ENCODE data around the gene SPEN. TPM values are rescaled to one million over a fixed set of nuclear protein-coding genes. Genes with fewer than 3 reads are reported as not detected.
A peak's percentile ranks its signal among the peaks of the same experiment; 100 is the strongest.

Gene SPEN
- total and polyA plus RNA-seq, 9 of the 15 experiments (the other 6 are each of a cell fraction or from before 2014, with no cell fraction given), result 5.7 to 87.5 (median 27.2) TPM

- TF ChIP-seq, protein P1, sequence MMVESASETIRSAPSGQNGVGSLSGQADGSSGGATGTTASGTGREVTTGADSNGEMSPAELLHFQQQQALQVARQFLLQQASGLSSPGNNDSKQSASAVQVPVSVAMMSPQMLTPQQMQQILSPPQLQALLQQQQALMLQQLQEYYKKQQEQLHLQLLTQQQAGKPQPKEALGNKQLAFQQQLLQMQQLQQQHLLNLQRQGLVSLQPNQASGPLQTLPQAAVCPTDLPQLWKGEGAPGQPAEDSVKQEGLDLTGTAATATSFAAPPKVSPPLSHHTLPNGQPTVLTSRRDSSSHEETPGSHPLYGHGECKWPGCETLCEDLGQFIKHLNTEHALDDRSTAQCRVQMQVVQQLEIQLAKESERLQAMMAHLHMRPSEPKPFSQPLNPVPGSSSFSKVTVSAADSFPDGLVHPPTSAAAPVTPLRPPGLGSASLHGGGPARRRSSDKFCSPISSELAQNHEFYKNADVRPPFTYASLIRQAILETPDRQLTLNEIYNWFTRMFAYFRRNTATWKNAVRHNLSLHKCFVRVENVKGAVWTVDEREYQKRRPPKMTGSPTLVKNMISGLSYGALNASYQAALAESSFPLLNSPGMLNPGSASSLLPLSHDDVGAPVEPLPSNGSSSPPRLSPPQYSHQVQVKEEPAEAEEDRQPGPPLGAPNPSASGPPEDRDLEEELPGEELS (CRISPR knock-in tag; IDR thresholded peaks at IDR 0.05; ENCODE audit: borderline replicate concordance), result no peak
- peak; percentile 35; the same call in 1 of the 2 replicates for TF ChIP-seq MBD2 (IDR thresholded peaks at IDR 0.05; ENCODE audit: borderline replicate concordance, low read depth)
- TF ChIP-seq BRD4 (IDR thresholded peaks at IDR 0.05), result no peak
- TF ChIP-seq HSF4 (CRISPR knock-in tag; IDR thresholded peaks at IDR 0.05; ENCODE audit: borderline replicate concordance), result no peak
- peak; percentile 51 for TF ChIP-seq POLR2B (IDR thresholded peaks at IDR 0.05; ENCODE audit: low read depth, partially characterized antibody)
- TF ChIP-seq ETS2 (tag; IDR thresholded peaks at IDR 0.05; ENCODE audit: borderline replicate concordance, poor library complexity, severe bottlenecking), result no peak
- no peak for TF ChIP-seq ZBTB9 (CRISPR knock-in tag; IDR thresholded peaks at IDR 0.05)
- 0 out of 2 replicates have a peak, but pooled peaks have one; percentile 37 for TF ChIP-seq PML (IDR thresholded peaks at IDR 0.05; ENCODE audit: low read length)
- no peak; a peak in 1 of 4 replicates for TF ChIP-seq FOXA3 (CRISPR knock-in tag; conservative IDR thresholded peaks at IDR 0.05 in 1 of 2, IDR thresholded peaks at IDR 0.05 in 1 of 2)
- 0 out of 2 replicates have a peak, but pooled peaks have one; percentile 48 for TF ChIP-seq TAF7 (tag; IDR thresholded peaks at IDR 0.05)
- no peak for TF ChIP-seq ATF7 (IDR thresholded peaks at IDR 0.05)
- TF ChIP-seq, protein P2, sequence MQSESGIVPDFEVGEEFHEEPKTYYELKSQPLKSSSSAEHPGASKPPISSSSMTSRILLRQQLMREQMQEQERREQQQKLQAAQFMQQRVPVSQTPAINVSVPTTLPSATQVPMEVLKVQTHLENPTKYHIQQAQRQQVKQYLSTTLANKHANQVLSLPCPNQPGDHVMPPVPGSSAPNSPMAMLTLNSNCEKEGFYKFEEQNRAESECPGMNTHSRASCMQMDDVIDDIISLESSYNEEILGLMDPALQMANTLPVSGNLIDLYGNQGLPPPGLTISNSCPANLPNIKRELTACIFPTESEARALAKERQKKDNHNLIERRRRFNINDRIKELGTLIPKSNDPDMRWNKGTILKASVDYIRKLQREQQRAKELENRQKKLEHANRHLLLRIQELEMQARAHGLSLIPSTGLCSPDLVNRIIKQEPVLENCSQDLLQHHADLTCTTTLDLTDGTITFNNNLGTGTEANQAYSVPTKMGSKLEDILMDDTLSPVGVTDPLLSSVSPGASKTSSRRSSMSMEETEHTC (IDR thresholded peaks at IDR 0.05), result no peak
- 0 out of 2 replicates have a peak, but pooled peaks have one; percentile 21 for TF ChIP-seq ZNF12 (CRISPR knock-in tag; IDR thresholded peaks at IDR 0.05)
- TF ChIP-seq CUX1 (CRISPR knock-in tag; IDR thresholded peaks at IDR 0.05), result no peak; the same call in 1 of the 2 replicates
- no peak for TF ChIP-seq POLR3G (IDR thresholded peaks at IDR 0.05; ENCODE audit: extremely low read depth, insufficient read length, insufficient replicate concordance)
- no peak for TF ChIP-seq CBFA2T3 (IDR thresholded peaks at IDR 0.05)
- TF ChIP-seq ZNF778 (CRISPR knock-in tag; IDR thresholded peaks at IDR 0.05), result no peak
- TF ChIP-seq HMG20A (CRISPR knock-in tag; conservative IDR thresholded peaks at IDR 0.05), result no peak
- TF ChIP-seq SIN3B (IDR thresholded peaks at IDR 0.05; ENCODE audit: low read depth), result no peak
Observed at GRCh38 chr1:15849775-15850324, 2.3 kb downstream of the SPEN start (continued).

Data from K562 (cell line).